PC-3 (cell line): Measurements from ENCODE around the gene LLGL2. TPM values are rescaled to one million over a fixed set of nuclear protein-coding genes. Genes with fewer than 3 reads are reported as not detected.
A peak's percentile ranks its signal among the peaks of the same experiment; 100 is the strongest.

ENCODE experiments used
- ATAC-seq: fragments of 200-7000 bp; cut with Tn5 transposase; 2 replicates; pipeline ENCODE4 v1.9.1; 2020; ENCODE audit warnings: mild to moderate bottlenecking, moderate library complexity
- BruUV-seq: library from RNA; stranded (reverse); fragments of 400-500 nt; replicated peaks from 2 replicates; lab custom pipeline; 2021; lab: Mats Ljungman, UMichigan
- CTCF ChIA-PET: fragments of 300-600 bp; sonication (Branson Sonifier 250); formaldehyde crosslinking; loops from one replicate; lab custom pipeline; 2022; ENCODE audit warnings: antibody characterized with exemption; lab: Charles Lee
- POLR2A ChIA-PET: fragments of 300-600 bp; sonication (Branson Sonifier 250); formaldehyde crosslinking; loops from one replicate; lab custom pipeline; 2022; ENCODE audit warnings: antibody characterized with exemption; ENCODE audit not compliant: unreplicated experiment; lab: Charles Lee
- DNase-seq: peaks from one replicate; pipeline ENCODE4 v3.0.0-alpha.2; 2015
- H2AFZ ChIP-seq: fragments of 300-600 bp; sonication (generic); 2 replicates; pipeline ENCODE4 v1.6.0; 2016; ENCODE audit warnings: antibody characterized with exemption, low read length
- H3F3A ChIP-seq: fragments of 300-600 bp; sonication (generic); one replicate; pipeline ENCODE4 v1.6.0; 2017; ENCODE audit warnings: antibody characterized with exemption, low read length, control low read depth, mild to moderate bottlenecking; ENCODE audit not compliant: unreplicated experiment
- H3K27ac ChIP-seq: fragments of 300-600 bp; sonication (generic); 2 replicates; pipeline ENCODE4 v1.5.1; 2016; ENCODE audit warnings: mild to moderate bottlenecking, low read length
- H3K27me3 ChIP-seq: fragments of 300-600 bp; sonication (generic); 2 replicates; pipeline ENCODE4 v1.6.1; 2016; ENCODE audit warnings: low read length, mixed read lengths
- H3K36me3 ChIP-seq: fragments of 300-600 bp; sonication (generic); 2 replicates; pipeline ENCODE4 v1.6.1; 2016; ENCODE audit warnings: low read depth, mixed run types, low read length, mixed read lengths
- H3K4me1 ChIP-seq: fragments of 300-600 bp; sonication (generic); 2 replicates; pipeline ENCODE4 v1.5.1; 2016; ENCODE audit warnings: low read length; ENCODE audit not compliant: insufficient read depth
- H3K4me2 ChIP-seq: fragments of 300-600 bp; sonication (generic); 2 replicates; pipeline ENCODE4 v1.6.0; 2016; ENCODE audit warnings: low read length
- H3K4me3 ChIP-seq: fragments of 300-600 bp; sonication (generic); 2 replicates; pipeline ENCODE4 v1.5.1; 2016; ENCODE audit warnings: mild to moderate bottlenecking, low read length, mixed read lengths
- H3K79me2 ChIP-seq: fragments of 300-600 bp; sonication (generic); 2 replicates; pipeline ENCODE4 v1.6.1; 2017; ENCODE audit warnings: low read length, mixed read lengths
- H3K9ac ChIP-seq: fragments of 300-600 bp; sonication (generic); 2 replicates; pipeline ENCODE4 v1.6.0; 2016; ENCODE audit warnings: mild to moderate bottlenecking, low read length
- H3K9me2 ChIP-seq: fragments of 300-600 bp; sonication (generic); replicated peaks from 2 replicates; pipeline ENCODE4 v1.6.1; 2016; ENCODE audit warnings: mixed run types, low read length, mixed read lengths
- H3K9me3 ChIP-seq: fragments of 300-600 bp; sonication (generic); 2 replicates; pipeline ENCODE4 v1.6.1; 2016; ENCODE audit warnings: low read length, mixed read lengths
- H4K20me1 ChIP-seq: fragments of 300-600 bp; sonication (generic); 2 replicates; pipeline ENCODE4 v1.6.1; 2016; ENCODE audit warnings: low read length, mixed read lengths
- EZH2 ChIP-seq: fragments of 300-600 bp; sonication (generic); IDR thresholded peaks from one replicate; pipeline ENCODE4 v1.6.1; 2017; ENCODE audit warnings: antibody characterized with exemption, mild to moderate bottlenecking, low read length; ENCODE audit not compliant: unreplicated experiment
- EZH2phosphoT487 ChIP-seq: fragments of 300-600 bp; sonication (generic); IDR thresholded peaks from 2 replicates; pipeline ENCODE4 v1.6.1; 2018; ENCODE audit warnings: mild to moderate bottlenecking, antibody characterized with exemption, low read length, borderline replicate concordance
- intact Hi-C: fragments of 100-400 bp; cut with micrococcal nuclease; formaldehyde crosslinking; loops from 2 replicates; pipeline ENCODE4 v1.9.0; 2023
- total RNA-seq: library from RNA; depleted of rRNA; stranded (reverse); fragments of >200 nt; gene quantifications from 2 replicates; pipeline ENCODE4 v1.2.3, GENCODE V29; 2014
- TF ChIP-seq, protein P1 (sequence below): fragments of 300-600 bp; sonication (generic); conservative IDR thresholded peaks from 2 replicates; pipeline ENCODE4 v1.5.1; 2017; ENCODE audit warnings: antibody characterized with exemption, low read depth, mild to moderate bottlenecking, low read length

LLGL2 gene
- total RNA-seq, 1 experiment from 2014 or later, result 92.9 TPM

DNA sequence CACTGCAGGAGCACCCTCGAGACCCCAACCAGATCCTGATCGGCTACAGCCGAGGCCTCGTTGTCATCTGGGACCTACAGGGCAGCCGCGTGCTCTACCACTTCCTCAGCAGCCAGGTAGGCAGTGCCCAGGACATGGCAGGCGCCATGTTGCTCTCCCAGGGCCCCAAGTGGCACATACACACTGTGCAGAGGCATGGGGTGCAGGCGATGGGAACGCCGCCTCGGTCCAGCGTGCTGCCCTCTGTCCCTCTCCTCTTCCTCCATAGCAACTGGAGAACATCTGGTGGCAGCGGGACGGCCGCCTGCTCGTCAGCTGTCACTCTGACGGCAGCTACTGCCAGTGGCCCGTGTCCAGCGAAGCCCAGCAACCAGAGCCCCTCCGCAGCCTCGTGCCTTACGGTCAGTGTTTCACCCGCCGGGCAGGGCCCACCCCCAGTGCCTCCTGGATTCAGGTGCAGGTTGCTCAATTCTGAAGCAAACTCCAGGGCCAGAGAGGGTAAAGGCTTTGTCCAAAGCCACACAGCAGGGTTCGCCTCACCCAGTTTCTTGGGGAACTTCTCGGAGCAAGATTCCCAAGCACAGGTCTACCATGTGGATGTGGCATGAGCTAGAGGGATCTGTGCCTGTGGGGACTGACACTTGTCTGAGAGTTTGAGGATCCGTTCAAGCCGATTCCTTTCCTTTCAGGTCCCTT lies 37.7 kb downstream of the LLGL2 start:
- intact Hi-C loops, result loop anchor here (2.0 kb wide), 1 partner anchor 46 kb away; the partner anchor contains the start of gene TSEN54
- CTCF ChIA-PET, result no interaction called here
- TF ChIP-seq EZH2phosphoT487 (no peak), EZH2 (no peak)
- TF ChIP-seq, protein P1, sequence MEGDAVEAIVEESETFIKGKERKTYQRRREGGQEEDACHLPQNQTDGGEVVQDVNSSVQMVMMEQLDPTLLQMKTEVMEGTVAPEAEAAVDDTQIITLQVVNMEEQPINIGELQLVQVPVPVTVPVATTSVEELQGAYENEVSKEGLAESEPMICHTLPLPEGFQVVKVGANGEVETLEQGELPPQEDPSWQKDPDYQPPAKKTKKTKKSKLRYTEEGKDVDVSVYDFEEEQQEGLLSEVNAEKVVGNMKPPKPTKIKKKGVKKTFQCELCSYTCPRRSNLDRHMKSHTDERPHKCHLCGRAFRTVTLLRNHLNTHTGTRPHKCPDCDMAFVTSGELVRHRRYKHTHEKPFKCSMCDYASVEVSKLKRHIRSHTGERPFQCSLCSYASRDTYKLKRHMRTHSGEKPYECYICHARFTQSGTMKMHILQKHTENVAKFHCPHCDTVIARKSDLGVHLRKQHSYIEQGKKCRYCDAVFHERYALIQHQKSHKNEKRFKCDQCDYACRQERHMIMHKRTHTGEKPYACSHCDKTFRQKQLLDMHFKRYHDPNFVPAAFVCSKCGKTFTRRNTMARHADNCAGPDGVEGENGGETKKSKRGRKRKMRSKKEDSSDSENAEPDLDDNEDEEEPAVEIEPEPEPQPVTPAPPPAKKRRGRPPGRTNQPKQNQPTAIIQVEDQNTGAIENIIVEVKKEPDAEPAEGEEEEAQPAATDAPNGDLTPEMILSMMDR, result no peak
- POLR2A ChIA-PET, result no interaction called here
- ATAC-seq (no peak), DNase-seq (no peak)
- H3K27ac ChIP-seq, result no peak overlapping the region
- no TSS peak for BruUV-seq
- H3K4me3 ChIP-seq, result no peak overlapping the region
- H3K4me1 ChIP-seq, result peaks cover 31% of the 10 kb centered on the region
- H3K27me3 ChIP-seq, result no peaks in the 10 kb centered on the region
- H4K20me1 ChIP-seq, result 0 out of 2 replicates have a peak, but pooled peaks cover 4% of the 10 kb centered on the region
- H3K9ac ChIP-seq, result no peak overlapping the region
- no peaks in the 10 kb centered on the region for H3K79me2 ChIP-seq
- no peaks in the 10 kb centered on the region for H3K9me3 ChIP-seq
- no peak overlapping the region for H3K4me2 ChIP-seq
- H3K36me3 ChIP-seq, result peaks cover 13% of the 10 kb centered on the region; the same call in 1 of the 2 replicates
- no peaks in the 10 kb centered on the region for H3F3A ChIP-seq
- no peaks in the 10 kb centered on the region for H3K9me2 ChIP-seq
- H2AFZ ChIP-seq, result no peak overlapping the region

DNA sequence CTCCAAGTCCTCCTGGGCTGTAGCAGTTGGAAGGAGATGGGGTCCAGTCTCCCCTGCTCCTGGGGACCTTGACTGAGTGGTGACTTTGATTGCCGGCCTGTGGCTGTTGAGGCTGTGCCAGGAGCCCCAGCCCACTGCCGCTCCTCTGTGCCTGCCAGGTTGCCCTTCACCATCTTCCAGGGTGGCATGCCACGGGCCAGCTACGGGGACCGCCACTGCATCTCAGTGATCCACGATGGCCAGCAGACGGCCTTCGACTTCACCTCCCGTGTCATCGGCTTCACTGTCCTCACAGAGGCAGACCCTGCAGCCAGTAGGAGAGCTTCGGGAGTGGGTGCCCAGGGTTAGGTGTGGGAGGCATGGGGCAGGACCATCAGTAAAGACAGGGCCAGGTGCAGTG lies 38.7 kb downstream of the LLGL2 start:
- Histone ChIP-seq H3K27ac (no peak overlapping the region), H4K20me1 (0 out of 2 replicates have a peak, but pooled peaks cover 4% of the 10 kb centered on the region), H3K9me3 (no peaks in the 10 kb centered on the region), H3K36me3 (peaks cover 16% of the 10 kb centered on the region; the same call in 1 of the 2 replicates), H3K9ac (no peak overlapping the region), H3K9me2 (no peaks in the 10 kb centered on the region), H3F3A (no peaks in the 10 kb centered on the region), H3K4me3 (no peak overlapping the region), H2AFZ (no peak overlapping the region), H3K4me1 (peaks cover 31% of the 10 kb centered on the region), H3K4me2 (no peak overlapping the region), H3K79me2 (no peaks in the 10 kb centered on the region), H3K27me3 (no peaks in the 10 kb centered on the region)
- CTCF ChIA-PET, result interaction anchor here (1.2 kb wide), 1 partner anchor 39 kb away, joined by 9 read pairs; the partner anchor contains the start of gene LLGL2
- intact Hi-C loops, result no loop called here
- POLR2A ChIA-PET, result interaction anchor here (0.6 kb wide), 1 partner anchor 267 kb away, joined by 6 read pairs; no protein-coding TSS in a partner anchor
- DNase-seq, result no peak
- no TSS peak for BruUV-seq
- TF ChIP-seq EZH2 (no peak), EZH2phosphoT487 (no peak)
- TF ChIP-seq, protein P1, result no peak
- no peak for ATAC-seq

DNA sequence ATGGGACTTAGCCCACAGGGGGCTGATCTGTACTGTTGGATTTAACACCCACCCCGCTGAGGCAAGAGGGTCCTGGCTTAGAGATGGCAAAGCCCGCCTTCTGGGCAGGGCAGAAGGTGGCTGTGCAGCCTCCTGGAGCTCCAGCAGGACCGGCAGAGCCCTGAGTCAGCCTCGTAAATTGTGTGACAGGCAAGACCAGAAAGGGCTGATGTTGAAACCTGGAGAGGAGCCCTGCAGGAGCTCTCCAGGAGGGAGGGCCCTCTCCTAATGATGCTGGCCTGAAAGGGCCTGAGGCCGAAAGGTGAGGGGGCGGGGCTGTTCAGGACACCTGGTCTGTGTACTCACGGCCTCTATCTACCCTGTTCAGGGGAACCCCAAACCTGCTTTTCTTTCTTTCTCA lies 39.6 kb downstream of the LLGL2 start:
- ChIA-PET CTCF (interaction anchor here (0.9 to 1.2 kb wide), 3 partner anchors 40 to 124 kb away, joined by 3 to 15 read pairs (median 9); partner anchors contain the start of genes LLGL2 and TSEN54), POLR2A (interaction anchor here (0.6 kb wide), 2 partner anchors 49 to 89 kb away, joined by 3 to 4 read pairs; partner anchors contain the start of gene TSEN54)
- H3K27me3 ChIP-seq, result no peaks in the 10 kb centered on the region
- peak overlapping the region; percentile 46; the same call in 1 of the 2 replicates for H3K4me2 ChIP-seq
- no peaks in the 10 kb centered on the region for H3F3A ChIP-seq
- no peaks in the 10 kb centered on the region for H3K79me2 ChIP-seq
- no peaks in the 10 kb centered on the region for H3K9me3 ChIP-seq
- H3K4me1 ChIP-seq, result peaks cover 31% of the 10 kb centered on the region
- intact Hi-C loops, result no loop called here
- H3K36me3 ChIP-seq, result peaks cover 19% of the 10 kb centered on the region; the same call in 1 of the 2 replicates
- TF ChIP-seq EZH2phosphoT487, result no peak
- TF ChIP-seq, protein P1, result no peak
- no peak for TF ChIP-seq EZH2
- BruUV-seq, result no TSS peak
- no peak overlapping the region for H3K4me3 ChIP-seq
- H3K27ac ChIP-seq, result no peak overlapping the region
- DNase-seq, result peak; percentile 96
- H4K20me1 ChIP-seq, result 0 out of 2 replicates have a peak, but pooled peaks cover 4% of the 10 kb centered on the region
- no peak overlapping the region for H2AFZ ChIP-seq
- H3K9me2 ChIP-seq, result no peaks in the 10 kb centered on the region
- no peak overlapping the region for H3K9ac ChIP-seq
- ATAC-seq, result peak; percentile 96
